OCI-LY1 (cell line): Measurements from ENCODE around the gene KRTAP12-2.
"Not testable (repeated sequence)": the region's sequence is repeated elsewhere in the genome, so short reads cannot be mapped to it uniquely, and the experiment has no call there.

Experiments
- H2AFZ ChIP-seq: fragments of 200-600 bp; sonication (generic), shearing (Covaris generic); 2 replicates; pipeline ENCODE4 v1.6.0; 2014; ENCODE audit warnings: antibody characterized with exemption, mild to moderate bottlenecking, low read length
- H3F3A ChIP-seq: fragments of 200-600 bp; sonication (generic), shearing (Covaris generic); 2 replicates; pipeline ENCODE4 v1.6.0; 2014; ENCODE audit warnings: mild to moderate bottlenecking, antibody characterized with exemption, low read length, moderate library complexity; ENCODE audit not compliant: insufficient read depth
- H3K27ac ChIP-seq: fragments of 200-600 bp; sonication (generic); 2 replicates; pipeline ENCODE4 v1.5.1; 2014; ENCODE audit warnings: low read length, mixed run types, mild to moderate bottlenecking, low read depth; ENCODE audit not compliant: poor library complexity, severe bottlenecking
- H3K27me3 ChIP-seq: fragments of 200-600 bp; sonication (generic); 2 replicates; pipeline ENCODE4 v1.6.0; 2014; ENCODE audit warnings: antibody characterized with exemption, mild to moderate bottlenecking, low read length, moderate library complexity; ENCODE audit not compliant: insufficient read depth
- H3K36me3 ChIP-seq: fragments of 200-600 bp; sonication (generic); 2 replicates; pipeline ENCODE4 v1.6.1; 2014; ENCODE audit warnings: mild to moderate bottlenecking, antibody characterized with exemption, low read length, moderate library complexity, mixed read lengths; ENCODE audit not compliant: insufficient read depth
- H3K4me1 ChIP-seq: fragments of 200-600 bp; sonication (generic); 2 replicates; pipeline ENCODE4 v1.5.1; 2014; ENCODE audit warnings: mild to moderate bottlenecking, low read length, moderate library complexity; ENCODE audit not compliant: insufficient read depth, severe bottlenecking
- H3K4me2 ChIP-seq: fragments of 200-600 bp; sonication (generic), shearing (Covaris generic); 2 replicates; pipeline ENCODE4 v1.6.1; 2014; ENCODE audit warnings: low read length
- H3K4me3 ChIP-seq: fragments of 200-600 bp; sonication (generic); 2 replicates; pipeline ENCODE4 v1.5.1; 2014; ENCODE audit warnings: low read length, low read depth, mild to moderate bottlenecking, mixed read lengths; ENCODE audit not compliant: poor library complexity, severe bottlenecking
- H3K79me2 ChIP-seq: fragments of 200-600 bp; shearing (Covaris generic); 2 replicates; pipeline ENCODE4 v1.6.1; 2016; ENCODE audit warnings: mixed run types, low read length, mixed read lengths; ENCODE audit not compliant: insufficient read depth
- H3K9ac ChIP-seq: fragments of 200-600 bp; sonication (generic), shearing (Covaris generic); 2 replicates; pipeline ENCODE4 v1.6.1; 2014; ENCODE audit warnings: mild to moderate bottlenecking, low read length, mixed read lengths
- H3K9me2 ChIP-seq: fragments of 200-600 bp; sonication (generic), shearing (Covaris generic); 2 replicates; pipeline ENCODE4 v1.6.1; 2014; ENCODE audit warnings: low read depth, mild to moderate bottlenecking, low read length, mixed read lengths
- H3K9me3 ChIP-seq: fragments of 200-600 bp; shearing (Covaris generic); 2 replicates; pipeline ENCODE4 v1.6.1; 2014; ENCODE audit warnings: low read length, mixed read lengths
- H4K20me1 ChIP-seq: fragments of 200-600 bp; sonication (generic), shearing (Covaris generic); 2 replicates; pipeline ENCODE4 v1.6.0; 2016; ENCODE audit warnings: mild to moderate bottlenecking, low read length; ENCODE audit not compliant: insufficient read depth
- EZH2 ChIP-seq: fragments of 200-600 bp; sonication (generic), shearing (Covaris generic); IDR thresholded peaks from 2 replicates; pipeline ENCODE4 v1.8.0; 2017; ENCODE audit warnings: borderline replicate concordance, mixed run types, mild to moderate bottlenecking, antibody characterized with exemption, low read length, moderate library complexity, mixed read lengths
- TF ChIP-seq, protein P1 (sequence below): fragments of 200-600 bp; sonication (generic), shearing (Covaris generic); IDR thresholded peaks from 2 replicates; pipeline ENCODE4 v1.5.1; 2017; ENCODE audit warnings: mild to moderate bottlenecking, antibody characterized with exemption, low read length, moderate library complexity, mixed read lengths

Gene KRTAP12-2

DNA sequence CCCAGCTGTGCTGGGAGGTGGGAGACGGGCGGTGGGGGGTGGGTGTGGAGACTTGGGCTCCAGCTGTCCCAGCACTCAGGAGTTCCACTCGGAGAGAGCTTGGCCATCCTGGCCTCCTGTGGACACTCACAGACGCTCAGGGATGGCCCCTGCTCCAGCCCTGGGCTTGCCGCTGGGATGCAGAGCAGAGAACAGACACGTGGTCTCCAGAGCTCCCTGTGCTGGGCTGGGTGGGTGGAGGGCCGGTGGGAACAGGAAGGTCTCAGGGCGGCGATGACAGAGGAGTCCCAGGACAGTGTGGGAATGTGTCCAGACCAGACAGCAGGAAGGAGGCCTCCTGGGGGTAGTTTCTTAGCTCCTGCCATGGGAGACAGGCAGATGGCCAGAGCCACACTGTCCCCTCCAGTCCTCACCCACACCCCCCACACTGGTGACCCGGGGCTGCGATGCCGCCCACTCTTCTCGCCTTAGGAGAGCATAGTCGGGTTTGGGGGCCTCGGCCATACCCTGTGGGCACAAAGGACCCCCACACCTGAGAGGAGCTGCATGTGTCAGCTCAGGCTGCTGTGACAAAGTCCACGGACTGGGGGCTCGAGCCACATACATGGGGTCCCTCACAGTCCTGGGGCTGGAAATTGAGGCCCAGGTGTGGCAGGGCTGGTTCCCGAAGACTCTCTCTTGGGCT is 37.9 kb downstream of the KRTAP12-2 start:
- Histone ChIP-seq H3K4me2 (no peak overlapping the region), H3K9ac (no peak overlapping the region), H3K4me3 (no peak overlapping the region), H3K36me3 (no peaks in the 10 kb centered on the region), H3K27me3 (no peaks in the 10 kb centered on the region), H3K27ac (no peak overlapping the region), H3K9me2 (no peaks in the 10 kb centered on the region), H4K20me1 (no peaks in the 10 kb centered on the region), H3K9me3 (peaks cover 9% of the 10 kb centered on the region), H3K79me2 (no peaks in the 10 kb centered on the region), H3F3A (no peaks in the 10 kb centered on the region), H2AFZ (no peak overlapping the region), H3K4me1 (no peaks in the 10 kb centered on the region)
- TF ChIP-seq EZH2, result no peak

DNA sequence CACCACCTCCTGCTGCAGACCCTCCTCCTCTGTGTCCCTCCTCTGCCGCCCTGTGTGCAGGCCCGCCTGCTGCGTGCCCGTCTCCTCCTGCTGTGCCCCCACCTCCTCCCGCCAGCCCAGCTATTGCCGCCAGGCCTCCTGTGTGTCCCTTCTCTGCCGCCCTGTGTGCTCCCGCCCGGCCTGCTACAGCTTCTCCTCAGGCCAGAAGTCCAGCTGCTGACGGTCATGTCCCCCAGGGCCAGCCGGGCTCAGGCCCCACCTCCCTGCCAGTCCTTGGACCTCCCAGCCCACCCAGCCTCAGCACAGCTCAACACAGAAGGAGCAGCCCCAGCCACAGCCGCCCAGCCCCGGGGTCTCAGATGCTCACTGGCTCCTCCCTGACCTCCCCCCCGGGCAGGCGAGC is 38.9 kb downstream of the KRTAP12-2 start:
- H3K4me1 ChIP-seq, H2AFZ ChIP-seq, H3K9me2 ChIP-seq, H3K79me2 ChIP-seq, H3K27me3 ChIP-seq, H3K9ac ChIP-seq, H3K4me2 ChIP-seq, H4K20me1 ChIP-seq, H3K27ac ChIP-seq, H3K4me3 ChIP-seq, H3K36me3 ChIP-seq, H3F3A ChIP-seq: not testable (repeated sequence)
- peaks cover 13% of the 10 kb centered on the region for H3K9me3 ChIP-seq

DNA sequence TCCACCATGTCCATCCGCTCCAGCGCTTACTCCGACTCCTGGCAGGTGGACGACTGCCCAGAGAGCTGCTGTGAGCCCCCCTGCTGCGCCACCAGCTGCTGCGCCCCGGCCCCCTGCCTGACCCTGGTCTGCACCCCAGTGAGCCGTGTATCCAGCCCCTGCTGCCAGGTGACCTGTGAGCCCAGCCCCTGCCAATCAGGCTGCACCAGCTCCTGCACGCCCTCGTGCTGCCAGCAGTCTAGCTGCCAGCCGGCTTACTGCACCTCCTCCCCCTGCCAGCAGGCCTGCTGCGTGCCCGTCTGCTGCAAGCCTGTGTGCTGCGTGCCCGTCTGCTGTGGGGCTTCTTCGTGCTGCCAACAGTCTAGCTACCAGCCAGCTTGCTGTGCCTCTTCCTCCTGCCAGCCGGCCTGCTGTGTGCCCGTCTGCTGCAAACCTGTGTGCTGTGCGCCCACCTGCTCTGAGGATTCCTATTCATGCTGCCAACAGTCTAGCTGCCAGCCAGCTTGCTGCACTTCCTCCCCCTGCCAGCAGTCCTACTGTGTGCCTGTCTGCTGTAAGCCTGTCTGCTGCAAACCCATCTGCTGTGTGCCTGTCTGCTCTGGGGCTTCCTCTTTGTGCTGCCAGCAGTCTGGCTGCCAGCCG is 39.4 kb downstream of the KRTAP12-2 start:
- not testable (repeated sequence) for H3K9ac ChIP-seq, H3K27ac ChIP-seq, H3K4me3 ChIP-seq, H3K79me2 ChIP-seq, H3K4me2 ChIP-seq, H2AFZ ChIP-seq, H3F3A ChIP-seq, H3K4me1 ChIP-seq, H3K36me3 ChIP-seq, H3K9me2 ChIP-seq, H4K20me1 ChIP-seq, H3K27me3 ChIP-seq
- H3K9me3 ChIP-seq, result peaks cover 13% of the 10 kb centered on the region

GRCh38 chr21:44626673-44627143 is 40.0 kb downstream of the KRTAP12-2 start, which contains the start of gene KRTAP10-9:
Gene KRTAP10-9, plus strand, starts transcription at chr21:44627093. Its CDS starts 79 bp downstream, at chr21:44627172.
- H3K9me3 ChIP-seq, result peaks cover 10% of the 10 kb centered on the region
- no peaks in the 10 kb centered on the region for H4K20me1 ChIP-seq
- no peak within 1 kb of the TSS for H2AFZ ChIP-seq
- no peaks in the 10 kb centered on the region for H3K4me1 ChIP-seq
- no peak within 1 kb of the TSS for H3K9ac ChIP-seq
- no peak for TF ChIP-seq EZH2
- TF ChIP-seq, protein P1, sequence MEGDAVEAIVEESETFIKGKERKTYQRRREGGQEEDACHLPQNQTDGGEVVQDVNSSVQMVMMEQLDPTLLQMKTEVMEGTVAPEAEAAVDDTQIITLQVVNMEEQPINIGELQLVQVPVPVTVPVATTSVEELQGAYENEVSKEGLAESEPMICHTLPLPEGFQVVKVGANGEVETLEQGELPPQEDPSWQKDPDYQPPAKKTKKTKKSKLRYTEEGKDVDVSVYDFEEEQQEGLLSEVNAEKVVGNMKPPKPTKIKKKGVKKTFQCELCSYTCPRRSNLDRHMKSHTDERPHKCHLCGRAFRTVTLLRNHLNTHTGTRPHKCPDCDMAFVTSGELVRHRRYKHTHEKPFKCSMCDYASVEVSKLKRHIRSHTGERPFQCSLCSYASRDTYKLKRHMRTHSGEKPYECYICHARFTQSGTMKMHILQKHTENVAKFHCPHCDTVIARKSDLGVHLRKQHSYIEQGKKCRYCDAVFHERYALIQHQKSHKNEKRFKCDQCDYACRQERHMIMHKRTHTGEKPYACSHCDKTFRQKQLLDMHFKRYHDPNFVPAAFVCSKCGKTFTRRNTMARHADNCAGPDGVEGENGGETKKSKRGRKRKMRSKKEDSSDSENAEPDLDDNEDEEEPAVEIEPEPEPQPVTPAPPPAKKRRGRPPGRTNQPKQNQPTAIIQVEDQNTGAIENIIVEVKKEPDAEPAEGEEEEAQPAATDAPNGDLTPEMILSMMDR, result no peak
- no peak within 1 kb of the TSS for H3K27ac ChIP-seq
- no peaks in the 10 kb centered on the region for H3F3A ChIP-seq
- no peaks in the 10 kb centered on the region for H3K27me3 ChIP-seq
- no peaks in the 10 kb centered on the region for H3K36me3 ChIP-seq
- H3K4me2 ChIP-seq, result no peak within 1 kb of the TSS
- H3K9me2 ChIP-seq, result no peaks in the 10 kb centered on the region
- H3K79me2 ChIP-seq, result no peaks in the 10 kb centered on the region
- no peak within 1 kb of the TSS for H3K4me3 ChIP-seq
